NOMO-1 treated with dmso at 0.1 percent for 144 hours (cell line): Measurements from ENCODE around the gene XPNPEP1.

Source experiments
- DNase-seq: peaks from one replicate; lab custom pipeline; 2025; ENCODE audit not compliant: unreplicated experiment; lab: John Stamatoyannopoulos, UW

Gene XPNPEP1

DNA sequence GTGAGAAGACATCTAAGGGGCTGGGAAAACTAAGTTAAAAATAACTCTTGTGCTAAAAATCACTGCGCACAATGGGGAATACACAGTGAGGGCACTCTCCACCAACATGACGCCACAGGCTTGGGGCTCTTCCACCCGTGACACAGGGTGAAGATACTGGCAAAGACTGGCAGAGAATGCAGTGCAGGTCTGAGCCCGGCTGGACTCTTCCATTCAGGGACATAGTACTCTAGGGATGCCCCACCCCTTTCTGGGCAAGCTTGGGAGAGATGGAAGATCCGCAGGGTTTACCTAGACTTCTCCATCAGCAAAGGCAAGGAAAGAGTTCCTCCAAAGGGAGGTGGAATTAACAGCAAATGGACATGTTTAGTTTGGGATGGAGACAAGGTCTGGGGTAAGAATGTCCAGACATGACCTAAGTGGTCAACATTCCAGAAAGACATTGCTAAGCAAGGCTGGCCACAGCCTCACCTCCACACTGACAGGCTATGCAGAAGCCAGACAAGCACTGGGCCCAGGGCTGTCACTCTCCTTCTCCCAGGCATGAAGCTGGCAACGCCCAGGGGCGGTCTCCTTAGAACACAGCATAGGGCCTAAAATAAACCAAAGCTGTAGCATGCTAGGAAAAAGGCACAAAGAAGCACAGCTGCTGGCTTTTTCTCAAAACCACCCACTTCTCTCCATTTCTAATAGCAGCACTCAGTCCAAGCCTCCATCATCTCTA, 28.1 kb downstream of the XPNPEP1 start:
- no peak for DNase-seq

DNA sequence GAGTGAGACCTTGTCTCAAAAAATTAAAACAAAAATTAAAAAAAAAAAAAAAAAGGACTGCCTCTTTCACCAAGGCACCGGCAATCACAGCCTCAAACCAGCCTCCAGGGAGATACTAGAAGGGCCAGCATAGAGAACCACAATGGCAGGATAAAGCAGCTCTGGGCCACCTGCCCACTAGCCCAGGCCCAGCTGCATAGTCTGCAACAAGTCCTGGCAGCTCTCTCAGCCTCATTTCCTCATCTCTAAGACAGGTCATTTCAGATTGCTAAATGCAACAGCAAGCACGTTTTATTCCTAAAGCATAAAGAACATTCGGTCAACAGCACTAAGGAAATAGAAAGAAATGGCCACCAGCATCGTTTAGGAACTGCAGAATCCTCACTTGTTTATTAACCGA, 28.8 kb downstream of the XPNPEP1 start:
- no peak for DNase-seq

DNA sequence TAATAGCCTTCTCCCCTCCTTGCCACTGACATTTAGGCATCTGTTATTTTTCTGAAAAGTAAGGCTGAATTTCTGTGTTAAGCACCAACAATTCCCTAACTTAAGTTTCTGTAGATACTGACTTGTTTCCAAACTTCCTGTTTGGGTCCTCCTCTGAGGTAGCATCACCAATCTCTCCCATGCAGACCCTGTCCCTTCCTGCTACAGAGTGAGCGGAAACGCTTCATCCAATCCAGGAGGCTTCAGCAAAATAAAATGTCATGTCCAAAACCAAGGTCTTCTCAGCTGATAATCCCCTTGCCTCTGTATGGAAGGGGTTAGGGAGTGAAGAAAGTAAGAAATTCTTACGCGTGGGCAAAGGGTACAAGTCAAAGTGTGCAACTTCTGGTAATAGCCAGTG, 29.9 kb downstream of the XPNPEP1 start:
- no peak for DNase-seq

DNA sequence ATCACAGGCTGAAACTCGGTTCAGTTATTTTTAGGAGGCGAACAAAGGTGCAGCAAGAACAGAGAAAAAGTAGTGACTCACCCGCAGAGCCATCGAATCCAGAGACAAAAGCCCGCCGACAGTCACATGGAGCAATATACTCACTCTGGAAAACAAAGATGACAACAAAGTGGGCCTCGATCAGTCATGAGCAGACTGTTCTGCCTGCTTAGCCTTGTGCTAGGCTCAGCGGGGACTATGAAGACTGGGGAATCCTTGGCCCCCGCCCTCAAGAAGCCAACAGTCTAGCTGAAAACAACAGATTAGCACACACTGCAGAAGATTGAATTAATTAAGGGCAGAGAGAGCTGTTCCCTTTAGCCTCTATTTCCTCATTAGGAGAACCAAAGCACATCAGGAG, 30.4 kb downstream of the XPNPEP1 start:
- no peak for DNase-seq

DNA sequence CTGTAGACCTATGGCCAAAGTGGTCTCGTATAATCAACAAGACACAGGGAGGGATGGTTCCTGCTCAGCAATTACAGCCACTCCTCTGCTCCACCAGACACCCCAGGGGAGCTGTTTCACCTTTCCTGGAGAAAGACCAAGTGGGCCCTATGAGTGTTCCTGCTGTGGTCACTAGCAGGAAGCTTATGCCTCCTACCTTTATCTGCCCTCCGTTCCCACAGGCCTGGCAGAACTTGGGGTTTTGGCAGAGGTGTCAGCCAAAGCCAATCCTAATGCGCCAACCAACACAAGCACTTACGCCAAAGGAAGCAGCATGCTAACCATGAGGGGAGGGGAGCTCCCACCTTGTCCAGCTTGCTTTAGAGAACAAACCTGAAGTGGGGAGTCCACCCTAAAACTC, 31.2 kb downstream of the XPNPEP1 start:
- DNase-seq: no peak

DNA sequence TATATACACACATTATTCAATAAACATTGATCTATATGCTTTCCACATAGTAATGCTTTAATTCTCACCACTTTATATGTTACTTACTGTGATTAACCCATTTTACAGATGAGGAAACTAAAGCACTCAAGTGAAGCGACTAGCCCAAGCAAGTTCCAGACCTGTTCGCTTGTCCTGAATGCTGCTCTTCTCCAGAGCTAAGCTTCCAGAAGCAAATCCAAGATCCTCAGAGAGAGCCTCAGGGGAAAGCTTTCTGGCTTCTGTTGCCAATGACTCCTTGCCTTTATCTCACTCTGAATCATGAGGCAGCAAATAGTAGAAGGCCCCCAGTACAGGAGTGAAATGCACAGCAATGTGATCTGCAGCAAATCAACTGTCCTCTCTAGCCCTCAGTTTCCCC, 32.2 kb downstream of the XPNPEP1 start:
- no peak for DNase-seq

DNA sequence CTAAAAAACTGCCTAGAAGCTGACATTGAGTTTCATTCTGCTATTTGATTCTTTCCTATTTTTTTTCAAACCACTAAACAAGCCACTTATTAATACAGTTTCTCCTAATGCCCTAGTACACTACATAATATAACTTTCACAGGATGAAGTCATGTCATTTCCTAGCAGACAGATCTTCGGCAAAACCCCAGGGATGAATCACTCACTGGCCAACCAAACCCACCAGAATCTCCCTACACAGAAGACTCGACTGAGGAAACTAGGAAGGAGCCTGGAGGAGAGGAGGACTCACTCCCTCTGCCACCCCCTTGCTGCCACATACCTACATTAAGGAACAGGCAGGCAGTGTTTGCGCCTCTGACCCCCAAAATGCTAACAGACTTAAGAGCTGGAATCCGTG, 33.4 kb downstream of the XPNPEP1 start:
- DNase-seq: no peak

DNA sequence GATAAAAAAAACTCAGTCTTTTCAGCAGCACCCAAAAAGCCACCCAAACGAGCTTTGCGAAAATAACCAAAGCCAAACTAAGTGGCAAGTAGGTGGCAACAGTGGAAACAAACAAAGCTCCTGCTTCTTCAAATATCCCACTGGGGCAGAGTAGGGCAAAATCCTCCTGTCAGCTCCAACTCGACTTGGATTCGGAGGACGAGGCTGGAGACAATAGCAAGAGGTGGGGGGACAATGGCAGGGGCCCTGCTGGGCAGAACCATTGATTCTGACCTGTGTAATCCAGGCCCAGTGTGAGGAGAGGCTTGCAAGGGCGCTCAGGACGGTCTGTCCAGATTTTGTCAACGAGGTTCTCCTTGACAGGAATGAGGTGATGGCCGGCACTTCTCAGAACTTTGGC, 35.5 kb downstream of the XPNPEP1 start:
- DNase-seq: no peak

DNA sequence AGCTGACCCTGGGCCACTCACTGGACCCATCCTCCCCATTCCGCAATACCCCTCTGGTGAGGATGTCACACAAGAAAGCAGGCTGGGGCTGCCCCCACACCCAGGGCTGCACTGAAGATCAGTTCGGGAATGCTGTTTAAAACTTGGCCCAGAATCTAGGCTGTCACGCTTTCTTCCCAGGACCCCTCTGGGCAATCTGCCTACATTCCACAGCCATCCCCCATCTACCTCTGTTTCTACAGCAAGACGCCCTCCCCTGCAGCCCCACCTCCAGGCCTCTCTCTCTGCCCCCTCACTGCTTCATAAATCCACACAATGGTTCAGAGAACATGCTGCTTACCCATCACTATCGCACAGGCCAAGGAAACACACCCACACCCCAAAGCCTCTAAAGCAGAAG, 36.1 kb downstream of the XPNPEP1 start:
- DNase-seq: no peak

DNA sequence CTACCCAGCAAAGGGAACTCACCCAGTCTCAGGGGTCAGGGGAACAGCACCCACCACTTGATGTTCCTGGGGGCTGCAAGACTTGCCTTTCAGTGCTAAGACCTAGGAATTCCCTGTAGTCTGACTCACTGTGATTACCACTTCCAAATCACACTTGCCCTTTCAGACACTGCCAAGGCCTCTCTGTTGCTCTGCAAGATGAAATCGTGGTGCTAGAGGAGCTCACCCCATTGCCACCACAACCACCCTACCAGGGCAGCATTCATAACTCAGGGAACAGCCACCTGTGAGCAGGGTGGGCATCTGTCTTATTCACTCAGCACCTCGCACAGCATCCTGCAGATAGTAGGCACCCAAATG, 36.5 kb downstream of the XPNPEP1 start:
- no peak for DNase-seq

DNA sequence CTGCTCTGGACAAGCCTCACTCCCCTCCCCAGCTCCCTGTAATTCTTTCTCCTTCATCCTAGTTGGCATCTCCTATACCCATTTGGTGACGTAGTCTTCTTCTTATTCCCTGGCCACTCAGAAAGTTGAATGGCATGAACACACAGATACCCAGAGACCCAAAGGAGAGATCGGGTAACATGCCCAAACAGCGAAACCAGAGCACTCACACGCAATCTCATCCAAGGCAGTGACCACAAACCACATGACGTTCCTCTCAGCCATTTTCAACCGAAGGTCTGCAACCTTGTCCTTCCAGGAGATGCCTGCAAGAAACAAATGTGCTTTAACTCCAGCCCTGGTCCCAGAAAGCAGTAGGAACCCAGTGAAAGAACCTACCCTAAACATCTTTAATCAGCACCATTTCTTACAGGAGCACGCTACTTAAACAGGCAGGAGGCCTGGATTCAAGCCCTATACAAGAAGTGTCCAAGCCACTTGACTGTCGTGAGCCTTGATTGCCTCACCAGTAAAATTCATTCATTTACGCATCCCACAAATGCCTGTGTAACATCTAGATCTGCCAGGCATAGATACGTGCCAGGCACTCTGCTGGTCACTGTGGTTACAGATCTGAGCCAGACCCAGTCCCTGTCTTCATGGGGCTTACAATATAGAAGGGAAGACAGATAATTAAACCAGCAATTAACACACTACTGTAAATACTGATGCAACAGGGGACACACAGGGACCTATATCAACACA, 37.1 kb downstream of the XPNPEP1 start:
- peak; percentile 52 for DNase-seq

DNA sequence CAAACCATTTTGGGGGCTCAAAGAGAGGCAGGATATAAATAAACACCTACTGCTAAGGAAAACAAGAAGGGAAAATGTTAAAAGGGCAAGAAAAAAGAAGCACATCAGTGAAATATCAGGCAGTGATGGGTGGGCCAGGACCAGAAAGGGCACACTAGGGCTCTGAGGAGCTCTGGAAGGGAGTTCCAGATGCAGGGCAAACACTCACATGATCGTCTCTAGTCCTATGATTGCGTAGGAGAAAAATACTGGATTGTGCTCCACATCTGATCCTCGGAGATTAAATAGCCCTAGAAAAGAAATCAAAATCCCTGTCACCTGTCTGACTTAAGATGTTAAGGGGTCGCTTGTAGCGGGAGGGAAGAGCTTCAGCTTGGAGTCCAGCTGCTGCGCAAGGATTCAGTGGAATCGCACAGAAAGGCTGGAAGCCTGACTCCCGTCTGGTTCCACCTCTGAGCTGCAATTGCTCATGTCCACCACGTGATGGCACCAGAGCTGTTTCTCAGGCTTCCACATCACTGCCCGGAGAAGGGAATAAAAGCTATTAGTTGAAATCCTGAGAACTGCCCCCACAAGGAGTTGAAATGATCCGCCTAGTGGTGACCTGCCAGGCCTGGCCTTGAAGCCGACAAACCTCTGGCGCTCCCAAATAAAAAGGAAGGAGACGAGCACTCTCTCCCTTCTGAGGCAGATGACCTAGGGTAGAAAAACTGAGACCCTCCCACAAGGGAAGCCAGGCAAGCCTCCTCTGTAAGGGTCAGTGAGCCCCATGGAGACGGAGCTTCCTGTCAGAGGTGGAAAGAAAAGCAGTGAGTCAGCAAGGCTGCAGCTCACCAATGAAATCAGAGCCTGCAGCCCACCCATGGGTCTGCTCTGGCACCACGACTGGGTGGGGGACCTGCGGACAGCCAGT, 39.2 kb downstream of the XPNPEP1 start:
- peak; percentile 57 for DNase-seq

DNA sequence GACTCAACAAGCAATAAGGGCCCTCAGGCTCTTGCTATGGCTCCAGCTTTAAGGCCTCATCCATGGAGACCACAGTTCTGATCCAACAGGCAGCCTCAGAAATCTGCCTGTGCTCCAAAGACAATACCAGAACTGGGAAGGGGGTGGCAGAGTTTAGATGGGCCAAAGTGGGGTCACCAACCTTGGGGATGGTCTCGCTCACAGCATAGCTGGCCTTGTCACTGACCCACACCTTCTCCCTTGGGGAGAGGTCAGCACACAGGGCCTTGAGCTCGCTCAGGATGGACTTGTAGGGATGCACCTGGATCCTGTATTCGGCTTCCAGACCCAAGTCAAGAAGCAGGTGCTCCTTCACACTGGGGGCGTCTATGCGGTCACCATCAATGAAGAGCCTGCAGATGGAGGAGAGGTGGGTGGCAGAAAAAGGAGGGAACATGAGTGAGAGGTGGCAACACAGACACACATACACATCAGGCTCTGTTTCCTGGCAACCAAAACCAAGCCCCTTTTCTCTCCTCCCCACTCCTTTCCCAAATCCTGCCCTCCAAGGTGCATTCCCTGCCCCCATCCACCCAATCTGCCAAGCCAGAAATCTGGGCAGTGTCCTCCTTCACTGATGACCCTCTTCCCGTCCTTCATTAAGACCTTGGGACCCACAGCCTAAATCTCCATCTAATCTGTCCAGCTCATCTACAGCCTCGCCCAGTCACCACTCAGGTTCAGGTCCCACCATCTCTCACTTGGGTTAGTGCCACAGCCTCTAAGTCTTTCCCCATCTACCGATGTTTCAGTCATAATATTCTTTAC, 40.9 kb downstream of the XPNPEP1 start:
- no peak for DNase-seq

DNA sequence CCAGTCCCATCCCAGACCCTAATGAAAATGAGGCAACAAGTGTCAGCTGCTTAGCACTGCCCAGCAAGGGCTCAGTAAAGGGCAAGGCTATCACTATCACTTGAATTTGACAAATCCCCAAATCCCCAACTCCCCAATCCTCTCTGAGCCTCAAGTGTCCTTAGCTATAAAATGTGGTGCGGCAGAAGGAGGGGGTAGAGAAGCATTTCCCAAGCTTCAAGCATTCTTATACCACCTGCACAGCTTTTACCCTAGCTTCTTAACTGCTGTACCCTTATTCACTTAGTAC, 41.6 kb downstream of the XPNPEP1 start:
- DNase-seq: no peak

DNA sequence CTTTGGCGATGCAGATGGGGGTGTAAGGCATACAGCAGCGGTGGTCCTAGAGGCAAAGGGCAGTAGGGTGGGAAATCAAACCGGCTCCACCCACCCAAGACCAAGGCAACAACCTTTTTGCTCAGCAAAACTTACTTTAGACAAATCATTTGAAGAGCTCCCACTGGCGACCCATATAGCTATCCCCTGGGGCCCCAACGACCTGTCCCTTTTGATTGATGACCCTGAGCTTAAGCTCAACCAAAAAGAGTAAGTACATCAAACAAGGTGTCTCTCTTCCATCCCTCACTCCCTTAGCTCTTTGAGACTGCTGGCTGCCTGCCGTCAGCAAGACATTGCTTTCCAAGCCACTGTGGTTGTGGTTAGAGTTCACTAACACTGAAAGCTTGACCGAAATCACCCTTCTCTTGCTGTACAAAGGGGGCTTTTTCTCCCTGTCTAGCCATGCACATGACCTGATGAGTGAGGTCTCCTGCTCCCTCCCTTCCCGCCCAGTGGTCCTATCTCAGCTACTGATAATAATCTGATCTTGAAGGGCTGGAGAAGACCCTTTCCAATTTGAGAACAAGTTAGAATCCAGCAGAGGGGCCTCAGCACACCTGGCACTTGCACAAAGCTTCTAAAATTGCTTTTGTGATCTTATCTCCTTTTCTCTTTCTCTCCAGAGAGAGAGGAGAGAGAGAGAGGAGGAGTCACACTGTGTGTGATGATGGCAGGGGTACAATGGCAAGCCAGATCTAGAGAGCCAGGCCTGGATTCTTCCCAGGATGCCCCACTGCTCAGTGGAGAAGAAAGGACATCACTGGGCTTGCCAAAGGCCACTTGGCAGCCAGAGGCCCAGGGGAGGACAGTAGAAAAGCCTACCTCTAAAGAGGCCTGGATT, 42.2 kb downstream of the XPNPEP1 start:
- DNase-seq: no peak

DNA sequence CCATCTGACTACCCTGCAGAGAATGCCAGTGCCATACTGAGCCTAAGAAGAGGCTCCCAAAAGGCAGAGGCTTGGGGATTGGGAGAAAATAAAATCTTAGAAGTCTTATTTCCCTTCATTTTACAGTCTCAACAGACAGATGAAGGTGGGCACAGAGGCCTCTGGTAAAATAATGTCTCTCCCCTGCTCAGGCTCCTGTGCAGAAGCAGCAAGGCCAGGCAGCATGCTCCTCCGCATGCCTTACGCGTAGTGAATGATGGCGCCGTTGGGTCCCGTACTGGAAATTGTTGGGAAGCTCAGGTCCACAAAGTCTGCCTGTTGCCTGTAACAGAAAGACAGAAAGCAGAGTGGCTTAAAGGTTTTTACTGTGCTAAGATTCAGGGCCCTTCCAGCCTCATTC, 45.8 kb downstream of the XPNPEP1 start:
- DNase-seq: no peak

DNA sequence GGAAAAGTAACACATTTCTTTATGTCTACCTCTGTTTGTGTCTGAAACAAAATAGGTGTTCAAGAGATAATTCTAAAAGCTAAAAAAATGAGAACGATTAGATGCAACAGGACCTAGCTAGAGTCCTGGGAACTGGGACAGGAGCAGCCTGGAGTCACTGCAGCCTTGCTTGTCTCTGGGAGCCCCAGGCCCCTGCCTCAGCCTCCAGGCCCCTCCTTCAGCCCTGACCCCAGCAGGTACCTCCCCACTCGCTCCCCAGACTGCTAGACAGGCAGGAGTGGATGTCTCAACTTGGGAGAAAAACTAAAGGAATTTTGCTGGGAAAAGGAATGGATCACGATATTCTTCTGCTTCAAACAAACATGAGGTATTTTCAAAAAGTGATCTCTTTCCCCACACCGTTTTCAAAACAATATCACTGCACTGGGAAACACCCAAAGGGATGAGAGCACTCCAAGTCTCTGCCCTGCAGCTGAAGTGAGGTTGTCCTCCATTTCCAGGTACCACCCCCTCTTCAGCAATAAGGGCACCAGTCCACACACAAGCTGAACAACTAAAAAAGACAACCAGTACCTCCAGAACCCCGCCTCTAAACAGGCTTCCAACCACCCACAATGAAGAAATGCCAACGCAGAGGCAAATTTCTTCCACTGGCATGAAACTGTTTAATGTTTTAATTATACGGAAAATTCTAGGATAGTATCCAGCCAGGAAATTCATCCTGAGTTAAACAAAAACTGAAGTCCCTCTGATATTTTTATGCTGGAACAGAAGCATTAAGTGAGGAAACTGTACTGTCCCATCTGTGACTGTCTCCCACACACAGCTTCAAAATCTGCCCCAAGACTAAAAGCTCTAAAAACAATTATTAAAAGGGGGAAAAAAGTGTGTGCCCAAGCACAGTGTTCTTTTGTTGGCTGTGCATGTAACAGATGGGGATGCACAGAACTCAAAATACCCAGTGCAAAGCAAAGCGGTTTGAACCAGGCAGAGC, 47.2 kb downstream of the XPNPEP1 start:
- no peak for DNase-seq

DNA sequence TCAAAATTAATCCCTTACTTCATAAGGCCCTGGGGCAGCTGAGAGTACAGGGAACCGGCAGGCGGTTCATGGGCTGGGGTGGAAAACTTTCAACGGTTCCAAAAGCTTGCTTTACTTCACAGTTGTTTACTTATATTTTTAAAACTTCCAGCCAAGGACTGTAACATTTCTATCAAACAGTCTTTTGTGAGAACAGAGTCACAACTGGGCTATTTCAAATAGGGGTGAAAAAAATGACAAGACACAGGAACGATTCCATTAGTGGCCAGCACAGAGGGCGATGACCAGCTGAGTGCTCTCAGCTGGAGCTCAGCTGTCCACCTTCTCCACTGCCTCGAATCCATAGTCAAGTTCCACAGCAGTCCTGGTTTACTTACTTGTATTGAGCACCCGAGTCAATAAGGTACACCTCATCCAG, 48.2 kb downstream of the XPNPEP1 start:
- DNase-seq: no peak

DNA sequence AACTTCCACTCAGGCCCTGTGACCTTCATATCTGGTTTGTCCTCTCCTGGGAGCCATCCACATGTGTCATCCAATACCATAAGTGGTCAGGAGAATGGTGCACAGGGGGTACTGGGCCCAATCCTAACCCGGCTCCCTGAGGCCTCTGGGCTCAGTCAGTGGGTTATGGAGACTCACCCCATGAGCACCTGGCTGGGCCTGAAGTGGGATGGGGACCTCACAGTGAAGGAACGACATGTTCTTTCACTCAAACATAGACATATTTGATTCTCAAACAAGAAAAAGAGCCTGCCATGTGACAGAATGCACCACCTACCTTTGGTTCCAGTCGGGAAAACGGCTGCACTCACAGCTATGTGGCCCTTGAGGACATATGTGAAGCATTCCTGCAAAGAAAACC, 51.8 kb downstream of the XPNPEP1 start:
- no peak for DNase-seq
